ENCODE measurements around the gene SNAP47.

The SNAP47 gene

DNA sequence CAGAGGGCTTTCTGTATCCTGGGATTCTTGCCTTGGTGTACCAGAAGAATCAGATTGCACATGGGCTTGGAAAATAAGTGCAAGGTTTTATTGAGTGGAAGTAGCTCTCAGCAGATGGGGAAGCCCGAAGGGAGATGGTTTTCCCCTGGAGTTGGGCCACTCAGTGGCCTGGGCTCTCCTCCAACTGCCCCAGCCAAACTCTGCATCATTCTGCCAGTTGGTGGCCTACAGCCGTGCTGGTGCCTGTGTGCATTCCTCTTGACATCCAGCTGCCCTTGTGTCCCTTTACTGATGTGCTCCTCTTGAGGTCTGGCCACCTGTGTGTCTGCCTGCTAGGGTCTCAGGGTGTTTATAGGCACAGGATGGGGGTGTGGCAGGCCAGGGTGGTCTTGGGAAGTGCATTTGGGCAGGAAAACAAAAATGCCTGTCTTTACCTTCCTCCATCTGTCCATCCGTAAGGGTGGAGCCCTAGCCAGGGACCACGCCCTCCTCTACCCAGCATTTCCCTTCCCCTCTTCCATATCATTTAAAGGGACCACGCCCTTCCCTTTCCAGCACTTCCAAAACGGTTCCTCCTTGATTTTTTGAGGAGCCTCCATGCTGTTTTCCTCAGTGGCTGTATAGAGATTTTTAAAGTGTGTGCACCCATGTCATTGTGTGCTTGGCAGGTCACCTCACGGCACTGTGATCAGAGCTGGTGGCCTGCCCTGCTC, 18.9 kb downstream of the SNAP47 start:
- FAIRE-seq, result no peak

DNA sequence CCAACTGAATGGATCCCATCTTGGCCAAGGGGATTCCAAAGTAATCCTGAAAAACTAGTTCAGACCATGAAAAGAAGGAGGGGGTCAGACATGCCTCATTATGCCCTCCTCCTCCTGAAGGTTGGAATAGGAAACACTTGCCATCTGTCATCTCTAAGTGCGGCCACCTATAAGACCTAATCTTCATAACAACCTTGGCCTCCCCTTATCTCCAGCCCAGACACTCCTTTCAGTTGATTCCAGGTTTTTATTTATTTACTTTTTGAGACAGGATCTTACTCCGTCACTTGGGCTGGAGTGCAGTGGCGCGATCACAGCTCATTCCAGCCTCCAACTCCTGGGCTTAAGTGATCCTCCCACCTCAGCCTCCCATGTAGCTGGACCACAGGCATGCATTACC, 19.7 kb downstream of the SNAP47 start:
- no peak for FAIRE-seq

DNA sequence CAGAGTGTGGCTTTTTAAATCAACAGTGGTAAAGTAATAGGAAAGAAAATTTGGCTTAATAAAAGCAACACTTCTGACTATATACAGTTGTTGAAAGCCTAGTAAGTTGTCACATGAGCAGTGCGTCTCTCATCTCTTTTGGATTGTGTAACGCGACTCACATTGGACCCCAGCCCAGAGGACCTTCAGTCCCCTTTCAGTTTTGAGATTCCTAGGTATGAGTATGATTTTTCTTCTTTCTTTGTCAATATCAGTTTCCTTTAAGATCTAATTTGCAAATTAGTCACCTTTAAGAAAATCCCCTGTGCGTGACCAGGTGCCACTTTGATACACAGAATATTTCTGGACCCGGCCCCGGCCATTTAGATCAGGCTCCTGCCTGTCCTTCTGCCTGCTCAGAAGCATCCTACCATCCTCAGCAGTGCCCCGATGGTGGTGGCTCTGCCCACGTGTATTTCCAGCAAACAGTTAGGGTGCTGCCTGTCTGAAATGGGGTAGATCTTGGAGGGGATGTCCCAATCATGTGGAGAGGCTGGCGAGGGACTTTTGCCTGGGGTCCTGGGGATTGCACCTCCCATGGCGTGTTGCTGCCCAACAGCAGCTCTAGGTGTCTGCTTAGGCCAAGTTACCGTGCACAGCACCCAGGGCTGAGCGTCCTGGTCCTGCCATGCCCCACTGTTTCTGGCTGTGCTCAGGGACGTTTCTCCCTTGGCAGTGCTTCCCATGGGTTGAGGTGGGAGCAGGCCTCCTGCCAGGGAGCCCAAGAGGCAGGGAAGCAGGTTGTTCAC, 21.1 kb downstream of the SNAP47 start:
- FAIRE-seq, result no peak

DNA sequence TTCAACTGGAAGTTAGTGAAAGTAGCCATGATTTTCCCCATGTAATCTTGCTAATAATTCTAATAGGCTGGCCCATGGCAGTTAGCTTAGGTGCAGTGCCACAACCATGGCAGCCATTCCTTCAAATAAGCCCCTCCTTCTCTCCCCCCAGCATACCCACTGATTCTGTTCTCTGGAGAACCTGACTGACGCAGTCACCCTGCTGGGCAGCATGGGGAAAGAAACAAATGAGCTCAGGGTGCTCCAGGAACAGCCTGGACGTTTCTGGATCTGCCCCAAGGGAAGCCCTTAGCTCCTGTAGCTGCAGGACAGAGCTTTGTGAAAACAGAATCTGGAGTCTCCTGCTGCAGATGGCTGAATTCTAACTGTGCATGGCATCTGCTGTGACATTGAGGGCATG, 22.5 kb downstream of the SNAP47 start:
- no peak for FAIRE-seq

DNA sequence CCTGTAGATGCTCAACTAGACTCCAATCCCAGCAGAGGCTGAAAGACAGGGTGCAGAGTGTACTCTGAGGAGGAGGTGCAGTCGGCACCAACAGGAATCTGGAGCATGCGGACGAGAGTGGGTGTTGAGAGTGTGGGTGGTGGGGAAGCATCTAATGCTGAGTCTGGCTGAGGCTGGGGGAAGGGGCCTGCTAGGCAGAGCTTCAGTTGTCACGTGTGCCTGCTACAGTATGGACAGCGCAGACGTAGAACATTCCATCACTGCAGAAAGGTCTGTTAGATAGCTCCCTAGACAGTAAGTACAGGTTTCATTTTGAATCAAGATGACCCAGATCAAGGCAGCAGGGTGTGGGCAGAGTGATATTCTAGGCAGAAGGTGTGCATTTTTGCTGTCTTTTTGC, 23.1 kb downstream of the SNAP47 start:
- FAIRE-seq, result no peak

DNA sequence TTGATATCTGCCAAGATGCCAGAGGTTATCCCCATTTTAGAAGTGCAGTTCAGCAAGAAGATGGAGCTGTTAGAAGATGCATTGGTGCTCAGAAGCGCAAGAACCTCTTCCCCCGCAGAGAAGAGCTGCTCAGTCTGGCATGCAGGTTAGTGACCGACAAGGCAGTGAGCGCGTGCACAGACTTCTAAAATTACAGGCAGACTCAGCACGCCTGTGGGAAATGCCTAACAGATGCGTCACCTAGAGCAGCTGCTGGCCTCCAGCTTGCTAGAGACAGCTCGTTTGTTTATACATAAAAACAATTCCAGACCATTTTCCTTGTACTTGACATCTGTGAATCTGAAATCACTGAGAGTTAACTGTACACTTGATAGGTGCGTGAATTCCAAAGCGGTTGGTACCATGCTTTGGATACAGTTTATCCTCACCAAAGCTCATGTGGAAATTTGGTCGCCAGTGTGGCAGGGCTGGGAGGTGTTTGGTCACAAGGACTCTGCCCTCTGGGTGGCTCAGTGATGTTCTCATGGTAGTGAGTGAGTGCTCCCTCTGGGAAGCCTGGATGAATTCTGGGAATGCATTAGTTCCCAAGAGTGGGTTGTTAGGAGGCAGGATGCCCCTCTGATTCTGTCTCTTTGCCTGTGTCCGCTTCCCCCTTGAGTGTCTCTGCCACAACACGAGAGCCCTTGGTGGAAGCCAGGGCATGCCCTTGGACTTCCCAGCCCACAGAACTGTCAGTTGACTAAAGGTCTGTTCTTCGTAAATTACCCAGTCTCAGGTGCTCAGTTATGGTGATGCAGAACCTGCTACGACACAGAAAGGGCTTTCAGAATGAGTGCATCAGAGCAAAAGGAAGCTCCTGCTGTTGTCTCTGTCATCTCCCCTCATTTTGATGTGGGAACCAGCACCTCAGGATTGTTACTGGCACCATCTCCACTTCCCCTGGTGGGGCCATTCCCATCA, 24.4 kb downstream of the SNAP47 start:
- FAIRE-seq, result no peak

DNA sequence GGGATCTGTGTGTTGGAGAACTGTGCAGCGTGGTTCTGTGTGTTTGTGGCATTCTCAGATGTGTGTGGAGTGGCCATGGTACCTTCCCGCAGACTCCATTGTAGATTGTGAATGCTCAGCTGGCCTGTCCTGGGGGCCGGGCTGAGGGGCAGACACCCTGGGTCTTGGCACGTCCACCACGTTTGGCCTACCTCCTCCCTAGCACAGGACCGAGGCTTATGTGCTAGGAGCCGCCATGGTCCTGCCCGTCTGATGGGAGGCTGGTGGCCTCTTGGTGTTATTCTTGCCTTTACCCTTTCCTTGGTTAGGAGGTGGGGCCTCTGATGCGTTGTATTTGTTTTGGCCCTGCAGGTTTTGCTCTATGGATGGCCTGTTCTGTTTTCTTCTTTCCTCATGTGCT, 25.1 kb downstream of the SNAP47 start:
- FAIRE-seq, result no peak

DNA sequence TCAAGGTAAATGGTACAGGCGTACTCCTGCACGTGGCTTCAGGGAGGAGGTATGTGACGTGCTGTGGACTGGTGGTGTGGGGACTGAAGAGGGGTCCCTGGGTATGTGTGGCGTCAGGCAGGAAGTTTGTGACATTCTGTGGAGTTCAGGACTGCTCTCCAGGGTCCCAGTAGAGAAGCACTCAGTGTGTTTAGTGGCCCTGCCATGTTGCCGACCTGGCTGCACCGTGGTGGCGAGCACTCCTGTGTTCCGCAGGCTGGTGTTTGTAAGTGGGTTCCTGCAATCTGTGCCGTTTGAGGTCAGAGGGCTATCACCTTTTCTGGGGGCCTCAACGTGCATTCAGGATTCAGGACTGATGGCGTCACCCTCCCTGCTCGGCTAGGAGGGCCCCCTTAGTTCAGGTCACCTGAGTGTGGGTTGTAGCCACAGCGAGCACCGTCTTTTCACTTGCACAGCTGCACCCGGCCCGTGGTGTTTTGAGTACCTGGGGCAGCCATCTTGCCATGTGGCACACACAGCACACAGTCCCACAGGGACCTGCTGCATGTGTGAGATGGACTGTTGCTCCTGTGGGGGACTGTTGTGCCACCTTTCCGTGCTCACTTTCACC, 26.5 kb downstream of the SNAP47 start:
- no peak for FAIRE-seq

DNA sequence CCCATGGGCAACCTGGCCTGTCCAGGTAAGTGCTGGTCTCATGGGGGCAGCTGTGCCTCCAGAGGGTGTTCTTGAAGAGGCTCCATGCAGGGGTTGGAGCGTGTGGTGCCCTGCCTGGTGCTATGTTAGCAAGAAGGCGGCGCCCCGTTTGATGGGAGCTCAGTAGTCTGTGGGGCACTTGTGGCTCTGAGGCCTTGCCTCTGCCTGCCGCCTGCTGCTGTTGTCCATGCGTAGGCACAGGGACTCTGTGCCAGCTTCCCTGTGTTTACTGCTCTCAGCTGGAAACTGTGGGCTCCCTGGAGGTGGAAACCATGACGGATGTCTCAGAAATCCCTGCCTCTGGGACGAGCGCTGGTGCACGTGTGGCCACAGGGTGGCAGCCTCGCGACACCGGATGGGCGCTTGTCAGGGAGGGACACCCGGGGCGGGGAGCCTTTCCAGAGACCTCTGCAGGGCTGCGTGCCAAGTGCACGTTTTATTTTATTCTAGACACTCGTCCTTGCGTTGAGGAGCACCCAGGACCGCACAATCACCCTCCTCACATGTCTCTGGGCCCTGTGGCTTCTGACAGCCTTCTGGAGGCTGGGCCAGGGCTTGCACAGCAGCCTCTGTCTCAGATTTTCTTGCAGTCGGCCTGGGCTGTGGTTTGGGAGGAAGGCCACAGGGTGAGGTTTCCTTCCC, 27.1 kb downstream of the SNAP47 start:
- FAIRE-seq, result no peak

DNA sequence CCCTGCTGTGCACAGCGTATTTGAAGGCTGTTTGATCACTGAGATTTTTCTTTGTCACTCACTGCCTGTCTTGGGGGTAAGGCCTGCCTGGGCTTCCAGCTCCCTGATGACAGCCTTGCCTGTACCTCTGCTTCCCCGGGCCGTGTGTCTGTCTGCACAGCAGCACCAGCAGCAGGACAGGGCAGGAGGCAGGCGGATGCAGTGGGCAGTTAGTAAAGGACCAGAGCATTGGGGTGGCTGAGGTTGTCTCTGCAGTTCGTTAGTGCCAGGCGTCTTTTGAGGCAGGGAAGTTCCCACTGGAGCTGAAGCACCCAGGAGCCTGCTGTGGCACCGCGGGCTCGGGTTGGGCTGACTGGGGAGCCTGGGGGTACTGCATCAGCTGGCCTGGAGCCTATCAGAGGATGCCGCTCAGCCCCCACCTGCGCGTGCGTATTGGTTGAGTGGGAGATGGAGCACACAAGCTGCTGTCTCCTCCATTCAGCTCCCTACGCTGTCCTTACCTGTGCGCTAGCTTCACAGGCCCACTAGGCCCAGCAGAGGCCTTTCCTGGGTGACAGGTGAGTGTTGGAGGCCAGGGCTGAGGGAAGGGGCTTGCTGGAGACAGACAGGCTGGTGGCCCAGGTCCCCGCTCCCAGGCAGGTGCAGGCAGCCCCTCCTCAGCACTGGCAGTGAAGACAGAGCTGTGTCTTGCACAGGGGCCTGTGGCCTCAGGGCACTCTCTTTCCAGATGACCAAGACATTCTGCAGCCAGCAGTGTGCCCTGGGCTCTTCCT, 28.2 kb downstream of the SNAP47 start:
- no peak for FAIRE-seq

DNA sequence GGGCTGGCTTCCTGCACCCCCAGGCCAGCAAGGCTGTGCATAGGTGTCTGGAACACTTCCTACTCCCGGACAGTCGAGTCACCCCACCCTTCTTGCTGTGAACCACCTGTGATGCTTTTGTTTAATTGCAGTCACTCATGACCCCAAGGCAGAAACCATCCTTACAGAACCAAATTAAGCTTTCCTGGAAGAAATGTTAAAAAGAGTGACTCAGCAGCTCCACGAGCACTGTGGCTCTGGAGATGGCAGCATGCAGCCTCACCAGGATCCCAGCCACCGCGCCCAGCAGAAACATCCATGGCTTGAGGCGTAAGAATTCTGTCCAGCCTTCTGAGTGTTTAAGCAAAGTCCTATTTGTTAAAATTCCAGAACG, 28.8 kb downstream of the SNAP47 start:
- FAIRE-seq, result no peak

DNA sequence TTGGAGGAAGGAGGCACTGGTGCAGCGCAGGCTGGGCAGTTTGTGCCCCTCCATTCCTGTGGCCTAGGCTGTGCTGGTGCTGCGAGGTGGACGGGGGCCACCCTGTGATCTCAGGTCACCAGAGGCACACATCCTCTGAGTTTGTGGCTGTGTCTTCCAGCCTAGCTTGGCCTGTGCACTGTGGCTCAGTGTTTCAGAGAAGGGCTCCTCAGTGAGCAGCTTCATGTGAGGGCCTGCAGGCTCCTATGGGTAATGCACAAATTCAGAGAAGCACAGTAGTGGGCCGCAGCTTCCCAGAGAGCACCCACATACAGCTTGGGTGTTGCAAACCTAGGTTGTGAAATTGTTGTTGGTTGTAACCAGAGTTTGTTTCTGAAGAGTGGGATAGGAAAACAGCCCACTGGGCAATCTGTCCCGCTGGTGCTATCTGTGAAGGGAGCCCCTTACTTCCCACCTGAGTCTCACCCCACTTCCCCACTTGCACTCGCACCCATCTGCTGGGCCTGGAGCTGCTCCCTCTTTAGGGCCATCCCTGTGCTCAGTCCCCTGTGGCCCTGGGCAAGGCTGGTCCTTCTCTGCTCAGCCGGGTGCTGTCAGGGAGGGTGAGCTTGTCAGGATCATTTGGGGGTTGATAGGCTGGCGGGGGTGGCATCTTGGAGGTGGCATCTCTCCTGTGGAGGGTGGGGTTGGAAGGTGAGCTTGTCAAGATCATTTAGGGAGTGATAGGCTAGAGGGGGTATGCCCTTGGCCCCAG, 30.2 kb downstream of the SNAP47 start:
- no peak for FAIRE-seq

DNA sequence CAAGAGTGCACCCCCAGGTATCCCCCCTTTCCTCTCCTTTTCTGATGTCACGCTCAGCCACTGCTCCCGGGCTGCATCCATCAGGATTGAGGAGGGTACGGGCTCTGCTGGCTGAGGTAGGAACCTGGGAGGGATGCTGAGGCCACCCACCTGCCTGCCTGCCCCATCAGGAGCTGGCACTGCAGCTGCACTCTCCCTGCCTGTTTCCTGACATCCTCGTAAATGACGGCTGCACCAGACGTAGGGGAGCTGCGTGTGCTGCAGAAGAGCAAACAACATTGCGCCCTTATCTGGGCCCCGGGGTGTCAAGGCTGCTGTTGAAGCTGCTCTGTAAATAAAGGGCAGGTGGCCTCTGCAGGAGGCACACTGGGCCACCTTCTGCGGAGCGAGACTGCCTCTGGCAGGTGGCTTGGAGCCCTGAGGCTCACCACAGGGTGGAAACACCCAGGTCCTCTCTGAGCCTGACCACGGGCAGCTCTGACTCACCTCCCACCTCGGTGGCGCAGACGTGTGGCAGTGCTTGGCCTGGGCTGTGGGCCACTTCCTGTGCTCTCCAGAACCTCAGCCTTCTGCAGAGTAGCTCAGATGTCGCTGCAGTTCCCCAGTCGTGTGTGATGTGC, 30.9 kb downstream of the SNAP47 start:
- FAIRE-seq, result no peak

DNA sequence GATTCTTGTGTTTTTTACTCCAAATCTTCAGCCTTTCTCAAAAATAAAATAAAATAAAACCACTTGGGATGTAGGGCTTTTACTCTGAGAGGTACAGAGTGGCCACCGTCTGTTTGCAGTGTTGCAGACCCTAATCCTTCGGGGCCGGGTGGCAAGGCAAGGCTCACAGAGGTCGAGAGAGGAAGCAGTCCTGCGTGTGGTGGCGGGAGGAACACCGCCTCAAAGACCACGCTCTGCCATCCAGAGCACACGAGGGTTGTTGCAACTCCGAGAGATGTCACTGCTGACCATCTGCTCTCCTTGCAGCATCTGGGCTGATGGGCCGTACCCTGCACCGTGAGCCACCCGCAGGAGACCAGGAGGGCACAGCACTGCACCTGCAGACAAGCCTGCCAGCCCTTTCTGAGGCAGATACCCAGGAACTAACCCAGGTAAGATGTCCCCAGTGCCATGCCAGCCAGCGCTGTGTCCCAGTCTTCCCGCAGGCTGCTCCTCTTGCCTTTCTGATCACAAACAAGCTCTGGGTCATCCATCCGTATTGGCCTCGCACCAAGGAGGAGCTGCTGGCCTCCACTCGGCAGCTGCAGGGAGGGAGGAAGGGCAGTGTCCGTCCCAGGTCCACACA, 31.5 kb downstream of the SNAP47 start:
- FAIRE-seq, result no peak

DNA sequence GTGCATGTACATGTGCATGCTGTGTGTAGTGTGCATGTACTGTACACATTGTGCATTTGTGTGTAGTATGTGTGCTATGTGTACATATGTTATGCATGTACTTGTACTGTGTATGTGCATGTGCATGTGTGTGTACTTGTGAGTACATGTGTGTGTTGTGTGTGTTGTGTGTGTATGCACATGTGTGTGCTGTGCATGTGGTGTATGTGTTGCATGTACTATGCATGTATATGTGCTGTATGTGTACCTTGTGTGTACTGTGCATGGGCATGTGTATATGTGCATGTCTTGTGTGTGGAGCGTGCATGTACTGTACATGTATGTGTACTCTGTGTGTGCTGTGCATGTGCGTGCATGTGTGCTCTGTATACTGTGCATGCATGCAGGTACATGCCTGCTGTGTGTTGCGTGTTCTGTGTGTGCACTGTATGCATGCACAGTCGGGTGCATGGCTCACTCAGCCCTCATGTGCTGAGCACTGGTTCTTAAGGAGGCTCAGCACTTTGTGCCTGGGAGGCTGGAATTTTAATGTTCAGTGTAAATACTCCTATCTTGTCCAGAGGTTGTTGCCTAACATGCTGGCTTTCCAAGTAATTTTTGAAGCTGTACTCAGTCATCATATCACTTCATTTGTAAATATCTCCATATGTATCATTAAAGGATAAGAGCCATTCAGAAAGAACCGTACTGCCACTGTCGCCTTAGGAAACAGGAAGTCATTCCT, 32.3 kb downstream of the SNAP47 start:
- no peak for FAIRE-seq

DNA sequence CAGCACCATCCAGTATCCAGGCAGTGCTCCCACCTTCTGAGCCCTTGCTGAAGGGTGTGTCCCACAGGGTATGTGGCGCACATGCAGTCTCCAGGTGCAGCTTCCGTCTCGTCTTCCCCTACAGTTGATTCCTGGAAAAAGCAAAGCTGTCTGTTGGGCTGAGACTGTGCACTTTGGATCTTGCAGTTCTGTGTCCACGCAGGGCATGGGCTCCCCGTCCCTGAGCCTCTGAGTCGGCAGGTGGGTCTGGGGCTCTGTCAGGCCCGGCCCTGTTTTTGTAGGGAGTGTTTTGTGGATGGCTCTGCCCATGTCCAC, 32.8 kb downstream of the SNAP47 start:
- FAIRE-seq, result no peak

DNA sequence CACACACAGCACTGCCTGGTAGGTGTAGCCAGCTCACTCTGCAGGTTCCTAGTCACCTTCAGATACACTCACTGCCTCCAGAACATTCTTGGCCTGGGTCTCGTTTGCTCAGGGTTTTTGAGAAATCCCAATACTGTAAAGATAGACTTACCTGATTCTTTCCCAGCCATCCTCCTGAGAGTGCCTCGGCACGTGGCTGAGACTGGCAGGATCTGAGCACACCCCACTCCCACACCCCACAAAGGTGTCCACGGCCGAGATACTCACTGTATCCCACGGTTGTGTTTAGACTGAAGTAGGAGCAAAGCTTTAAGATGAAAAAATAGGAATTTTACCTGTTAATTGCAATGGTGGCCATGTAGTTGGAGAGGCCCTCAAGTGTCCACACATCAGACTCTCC, 33.4 kb downstream of the SNAP47 start:
- no peak for FAIRE-seq

DNA sequence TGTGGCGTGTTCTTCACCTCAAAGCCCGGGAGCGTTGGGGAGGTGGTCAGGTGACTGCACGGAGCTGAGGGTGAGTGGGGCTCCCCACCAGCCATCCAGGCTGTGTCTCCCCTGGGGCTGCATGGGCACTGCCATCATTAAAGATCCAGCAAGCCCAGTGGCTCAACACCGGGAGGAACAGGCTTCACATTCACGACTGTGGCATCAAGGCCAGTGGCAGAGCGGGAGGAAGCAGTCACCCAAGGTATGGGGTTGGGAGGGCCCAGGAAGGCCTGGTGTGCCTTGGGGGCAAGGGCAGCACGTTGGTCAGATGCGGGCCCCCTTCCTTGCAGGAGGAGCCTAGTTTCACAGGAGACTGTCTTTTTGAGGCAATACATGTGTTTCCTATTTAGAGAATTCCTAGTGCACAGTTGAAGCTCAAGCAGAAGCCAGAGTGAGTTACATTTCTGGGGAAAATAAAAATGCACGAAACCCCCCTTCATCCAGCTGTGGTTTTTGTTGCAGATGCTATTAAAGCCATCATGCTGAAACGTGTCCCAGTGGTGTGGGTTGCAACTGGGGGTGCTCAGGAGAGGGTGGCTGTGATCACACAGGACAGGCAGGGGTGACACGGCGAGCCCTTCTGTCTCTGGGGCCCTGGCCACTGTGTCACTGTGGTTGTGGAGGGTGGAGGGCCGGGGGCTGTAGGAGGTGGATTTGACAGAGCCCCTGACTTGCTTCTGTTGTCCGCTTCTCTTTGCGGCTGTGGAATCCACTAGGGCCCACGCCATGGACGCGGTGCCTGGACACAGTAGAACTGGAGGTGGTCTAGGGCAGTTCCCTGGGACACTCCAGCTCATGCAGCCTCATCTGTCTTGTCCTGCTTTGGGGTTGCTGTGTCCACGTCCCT, 34.1 kb downstream of the SNAP47 start:
- no peak for FAIRE-seq
